ENCODE measurements around the gene FASTKD3. TPM values are rescaled to one million over a fixed set of nuclear protein-coding genes. Genes with fewer than 3 reads are reported as not detected.
A peak's percentile ranks its signal among the peaks of the same experiment; 100 is the strongest.

The FASTKD3 gene
- total and polyA plus RNA-seq, 3 experiments from 2014 or later, result 12.3 to 21.3 (median 20.4) TPM

- DNase-seq, result no peak
- no peak overlapping the region for H3K27ac ChIP-seq (ENCODE audit: low read depth, low read length)
- no peaks in the 10 kb centered on the region for H3K36me3 ChIP-seq (ENCODE audit: insufficient read depth, low read length)
- Mint-ChIP-seq H3K36me3 (peaks cover 0 to 6% (median 0%) of the 10 kb centered on the region in 3 donors), H3K27ac (no peak overlapping the region), H3K4me1 (peaks cover 5 to 9% (median 9%) of the 10 kb centered on the region in 3 donors), H3K9me3 (peaks cover 0 to 2% (median 0%) of the 10 kb centered on the region in 5 donors), H3K27me3 (peaks cover 30 to 75% of the 10 kb centered on the region in 2 donors), H3K4me3 (no peak overlapping the region)
- peaks cover 6% of the 10 kb centered on the region for H3K4me1 ChIP-seq (ENCODE audit: insufficient read depth, low read length)
- peaks cover 8% of the 10 kb centered on the region for H3K27me3 ChIP-seq (ENCODE audit: insufficient read depth, low read length, poor library complexity, severe bottlenecking)
- H3K4me3 ChIP-seq (ENCODE audit: low read length), result no peak overlapping the region
- POLR2A ChIA-PET, result no interaction called here
- CTCF ChIA-PET, result no interaction called here
- no peaks in the 10 kb centered on the region for H3K9me3 ChIP-seq (ENCODE audit: low read length)
Measured at GRCh38 chr5:7845557-7845956, 23.3 kb downstream of the FASTKD3 start.

- Mint-ChIP-seq H3K36me3 (peaks cover 0 to 7% (median 0%) of the 10 kb centered on the region in 3 donors), H3K27me3 (peaks cover 30 to 79% of the 10 kb centered on the region in 2 donors), H3K27ac (no peak overlapping the region), H3K4me1 (peaks cover 3 to 7% (median 6%) of the 10 kb centered on the region in 3 donors), H3K9me3 (peaks cover 0 to 2% (median 0%) of the 10 kb centered on the region in 5 donors), H3K4me3 (no peak overlapping the region)
- no peak overlapping the region for H3K27ac ChIP-seq (ENCODE audit: low read depth, low read length)
- ChIA-PET POLR2A (no interaction called here), CTCF (no interaction called here)
- H3K27me3 ChIP-seq (ENCODE audit: insufficient read depth, low read length, poor library complexity, severe bottlenecking), result peaks cover 8% of the 10 kb centered on the region
- no peaks in the 10 kb centered on the region for H3K9me3 ChIP-seq (ENCODE audit: low read length)
- no peaks in the 10 kb centered on the region for H3K36me3 ChIP-seq (ENCODE audit: insufficient read depth, low read length)
- no peak for DNase-seq
- H3K4me1 ChIP-seq (ENCODE audit: insufficient read depth, low read length), result peaks cover 6% of the 10 kb centered on the region
- H3K4me3 ChIP-seq (ENCODE audit: low read length), result no peak overlapping the region
Measured at GRCh38 chr5:7844901-7845300, 23.9 kb downstream of the FASTKD3 start.

- H3K9me3 Mint-ChIP-seq, result peaks cover 0 to 2% (median 0%) of the 10 kb centered on the region in 5 donors
- Histone ChIP-seq H3K27me3 (ENCODE audit: insufficient read depth, low read length, poor library complexity, severe bottlenecking) (no peaks in the 10 kb centered on the region), H3K9me3 (ENCODE audit: low read length) (no peaks in the 10 kb centered on the region), H3K36me3 (ENCODE audit: insufficient read depth, low read length) (no peaks in the 10 kb centered on the region), H3K27ac (ENCODE audit: low read depth, low read length) (no peak overlapping the region), H3K4me1 (ENCODE audit: insufficient read depth, low read length) (no peaks in the 10 kb centered on the region), H3K4me3 (ENCODE audit: low read length) (no peak overlapping the region)
- CTCF ChIA-PET, result no interaction called here
- DNase-seq, result no peak
- H3K27ac Mint-ChIP-seq, result no peak overlapping the region
- H3K4me1 Mint-ChIP-seq, result peaks cover 0 to 5% (median 0%) of the 10 kb centered on the region in 3 donors
- H3K4me3 Mint-ChIP-seq, result no peak overlapping the region
- H3K36me3 Mint-ChIP-seq, result peaks cover 0 to 7% (median 0%) of the 10 kb centered on the region in 3 donors
- POLR2A ChIA-PET, result no interaction called here
- peaks cover 24 to 69% of the 10 kb centered on the region in 2 donors for H3K27me3 Mint-ChIP-seq
Measured at GRCh38 chr5:7842531-7842930, 26.3 kb downstream of the FASTKD3 start.

GRCh38 chr5:7837403-7837802, 31.4 kb downstream of the FASTKD3 start:
- no peak for DNase-seq
- H3K36me3 Mint-ChIP-seq, result peaks cover 0 to 7% (median 0%) of the 10 kb centered on the region in 3 donors
- CTCF ChIA-PET, result no interaction called here

GRCh38 chr5:7834982-7835381, 33.8 kb downstream of the FASTKD3 start:
- Mint-ChIP-seq H3K4me1 (no peaks in the 10 kb centered on the region), H3K27me3 (peaks cover 18 to 27% of the 10 kb centered on the region in 2 donors)
- CTCF ChIA-PET, result no interaction called here

More at GRCh38 chr5:7837403-7837802, 31.4 kb downstream of the FASTKD3 start:
- POLR2A ChIA-PET, result no interaction called here
- no peaks in the 10 kb centered on the region for H3K9me3 ChIP-seq (ENCODE audit: low read length)
- H3K9me3 Mint-ChIP-seq, result no peaks in the 10 kb centered on the region
- H3K4me1 Mint-ChIP-seq, result peaks cover 0 to 2% (median 0%) of the 10 kb centered on the region in 3 donors
- no peak overlapping the region for H3K4me3 ChIP-seq (ENCODE audit: low read length)
- H3K36me3 ChIP-seq (ENCODE audit: insufficient read depth, low read length), result no peaks in the 10 kb centered on the region
- no peaks in the 10 kb centered on the region for H3K27me3 ChIP-seq (ENCODE audit: insufficient read depth, low read length, poor library complexity, severe bottlenecking)
- peaks cover 12 to 36% of the 10 kb centered on the region in 2 donors for H3K27me3 Mint-ChIP-seq
- no peak overlapping the region for H3K4me3 Mint-ChIP-seq
- peak overlapping the region in 1 of 8 donors; percentile 10 for H3K27ac Mint-ChIP-seq
- H3K4me1 ChIP-seq (ENCODE audit: insufficient read depth, low read length), result no peaks in the 10 kb centered on the region
- no peak overlapping the region for H3K27ac ChIP-seq (ENCODE audit: low read depth, low read length)

GRCh38 chr5:7828269-7828668, 40.6 kb downstream of the FASTKD3 start:
- Mint-ChIP-seq H3K27ac (no peak overlapping the region), H3K36me3 (no peaks in the 10 kb centered on the region), H3K27me3 (peaks cover 8 to 24% of the 10 kb centered on the region in 2 donors), H3K9me3 (no peaks in the 10 kb centered on the region), H3K4me1 (no peaks in the 10 kb centered on the region), H3K4me3 (no peak overlapping the region)
- Histone ChIP-seq H3K27ac (ENCODE audit: low read depth, low read length) (no peak overlapping the region), H3K27me3 (ENCODE audit: insufficient read depth, low read length, poor library complexity, severe bottlenecking) (no peaks in the 10 kb centered on the region), H3K4me3 (ENCODE audit: low read length) (no peak overlapping the region), H3K4me1 (ENCODE audit: insufficient read depth, low read length) (no peaks in the 10 kb centered on the region), H3K9me3 (ENCODE audit: low read length) (no peaks in the 10 kb centered on the region), H3K36me3 (ENCODE audit: insufficient read depth, low read length) (no peaks in the 10 kb centered on the region)
- no peak for DNase-seq
- POLR2A ChIA-PET, result no interaction called here
- CTCF ChIA-PET, result no interaction called here

More at GRCh38 chr5:7834982-7835381, 33.8 kb downstream of the FASTKD3 start:
- no peak overlapping the region for H3K27ac Mint-ChIP-seq
- Histone ChIP-seq H3K9me3 (ENCODE audit: low read length) (no peaks in the 10 kb centered on the region), H3K4me1 (ENCODE audit: insufficient read depth, low read length) (no peaks in the 10 kb centered on the region), H3K27me3 (ENCODE audit: insufficient read depth, low read length, poor library complexity, severe bottlenecking) (no peaks in the 10 kb centered on the region), H3K36me3 (ENCODE audit: insufficient read depth, low read length) (no peaks in the 10 kb centered on the region), H3K27ac (ENCODE audit: low read depth, low read length) (no peak overlapping the region), H3K4me3 (ENCODE audit: low read length) (no peak overlapping the region)
- no peak for DNase-seq
- no peaks in the 10 kb centered on the region for H3K36me3 Mint-ChIP-seq
- POLR2A ChIA-PET, result no interaction called here
- no peaks in the 10 kb centered on the region for H3K9me3 Mint-ChIP-seq
- no peak overlapping the region for H3K4me3 Mint-ChIP-seq

GRCh38 chr5:7827610-7828009, 41.2 kb downstream of the FASTKD3 start:
- ChIA-PET CTCF (no interaction called here), POLR2A (no interaction called here)
- H3K4me3 ChIP-seq (ENCODE audit: low read length), result no peak overlapping the region

GRCh38 chr5:7825630-7826029, 43.2 kb downstream of the FASTKD3 start:
- POLR2A ChIA-PET, result no interaction called here
- H3K27me3 Mint-ChIP-seq, result peaks cover 2 to 37% of the 10 kb centered on the region in 2 donors
- no peaks in the 10 kb centered on the region for H3K36me3 Mint-ChIP-seq
- H3K9me3 ChIP-seq (ENCODE audit: low read length), result no peaks in the 10 kb centered on the region
- no peaks in the 10 kb centered on the region for H3K36me3 ChIP-seq (ENCODE audit: insufficient read depth, low read length)
- no peaks in the 10 kb centered on the region for H3K4me1 Mint-ChIP-seq
- H3K9me3 Mint-ChIP-seq, result no peaks in the 10 kb centered on the region
- CTCF ChIA-PET, result no interaction called here
- H3K4me1 ChIP-seq (ENCODE audit: insufficient read depth, low read length), result no peaks in the 10 kb centered on the region
- no peaks in the 10 kb centered on the region for H3K27me3 ChIP-seq (ENCODE audit: insufficient read depth, low read length, poor library complexity, severe bottlenecking)
- no peak overlapping the region for H3K27ac ChIP-seq (ENCODE audit: low read depth, low read length)
- no peak overlapping the region for H3K27ac Mint-ChIP-seq
- no peak overlapping the region for H3K4me3 ChIP-seq (ENCODE audit: low read length)
- H3K4me3 Mint-ChIP-seq, result no peak overlapping the region
- no peak for DNase-seq

More at GRCh38 chr5:7827610-7828009, 41.2 kb downstream of the FASTKD3 start:
- no peaks in the 10 kb centered on the region for H3K36me3 ChIP-seq (ENCODE audit: insufficient read depth, low read length)
- H3K9me3 ChIP-seq (ENCODE audit: low read length), result no peaks in the 10 kb centered on the region
- H3K4me1 Mint-ChIP-seq, result no peaks in the 10 kb centered on the region
- no peaks in the 10 kb centered on the region for H3K9me3 Mint-ChIP-seq
- no peak overlapping the region for H3K4me3 Mint-ChIP-seq
- H3K36me3 Mint-ChIP-seq, result no peaks in the 10 kb centered on the region
- no peak overlapping the region for H3K27ac ChIP-seq (ENCODE audit: low read depth, low read length)
- no peaks in the 10 kb centered on the region for H3K27me3 ChIP-seq (ENCODE audit: insufficient read depth, low read length, poor library complexity, severe bottlenecking)
- no peak overlapping the region for H3K27ac Mint-ChIP-seq
- no peaks in the 10 kb centered on the region for H3K4me1 ChIP-seq (ENCODE audit: insufficient read depth, low read length)
- peaks cover 8 to 29% of the 10 kb centered on the region in 2 donors for H3K27me3 Mint-ChIP-seq
- DNase-seq, result no peak

GRCh38 chr5:7824995-7825394, 43.8 kb downstream of the FASTKD3 start:
- no peaks in the 10 kb centered on the region for H3K36me3 Mint-ChIP-seq
- CTCF ChIA-PET, result no interaction called here

More at GRCh38 chr5:7824995-7825394, 43.8 kb downstream of the FASTKD3 start:
- Mint-ChIP-seq H3K4me1 (no peaks in the 10 kb centered on the region), H3K4me3 (no peak overlapping the region), H3K27ac (no peak overlapping the region), H3K27me3 (peaks cover 2 to 35% of the 10 kb centered on the region in 2 donors), H3K9me3 (no peaks in the 10 kb centered on the region)
- POLR2A ChIA-PET, result no interaction called here
- Histone ChIP-seq H3K27me3 (ENCODE audit: insufficient read depth, low read length, poor library complexity, severe bottlenecking) (no peaks in the 10 kb centered on the region), H3K4me3 (ENCODE audit: low read length) (no peak overlapping the region), H3K36me3 (ENCODE audit: insufficient read depth, low read length) (no peaks in the 10 kb centered on the region), H3K4me1 (ENCODE audit: insufficient read depth, low read length) (no peaks in the 10 kb centered on the region), H3K27ac (ENCODE audit: low read depth, low read length) (no peak overlapping the region), H3K9me3 (ENCODE audit: low read length) (no peaks in the 10 kb centered on the region)
- no peak for DNase-seq
